ENCODE results near the gene FNDC3B. TPM values are rescaled to one million over a fixed set of nuclear protein-coding genes. Genes with fewer than 3 reads are reported as not detected.

The FNDC3B gene
- total and polyA plus RNA-seq, 2 donors (not counting 1 experiment from before 2014, with no cell fraction given): 1.2 to 9.2 TPM

DNA sequence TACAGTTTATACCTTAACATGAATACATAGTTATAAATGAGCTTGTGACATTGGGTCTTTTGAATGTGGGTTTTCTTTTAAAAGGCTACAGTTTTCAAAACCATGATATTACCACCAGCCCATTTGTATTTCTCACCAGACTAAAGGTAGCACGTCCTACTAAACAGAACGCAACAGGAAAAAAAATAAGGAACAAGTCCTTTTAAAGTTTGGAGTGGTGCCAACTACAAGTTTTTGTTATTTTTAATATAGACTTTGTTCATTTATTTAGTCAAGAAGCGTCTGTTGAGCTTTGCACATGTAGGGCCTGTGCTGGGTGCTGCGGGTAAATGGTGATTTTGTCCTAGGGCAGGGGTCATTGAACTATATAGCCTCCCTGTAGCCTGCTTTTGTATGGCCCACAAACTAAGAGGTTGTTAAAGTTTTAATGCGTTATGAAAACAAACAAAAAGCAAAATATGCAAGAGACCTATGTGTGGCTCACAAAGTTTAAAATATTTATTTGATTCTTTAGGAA lies 244.5 kb downstream of the FNDC3B start:
- 80% methylated on average over 2 of the region's 5 CpGs for WGBS (ENCODE audit: insufficient coverage)
- TF ChIP-seq, protein P1, sequence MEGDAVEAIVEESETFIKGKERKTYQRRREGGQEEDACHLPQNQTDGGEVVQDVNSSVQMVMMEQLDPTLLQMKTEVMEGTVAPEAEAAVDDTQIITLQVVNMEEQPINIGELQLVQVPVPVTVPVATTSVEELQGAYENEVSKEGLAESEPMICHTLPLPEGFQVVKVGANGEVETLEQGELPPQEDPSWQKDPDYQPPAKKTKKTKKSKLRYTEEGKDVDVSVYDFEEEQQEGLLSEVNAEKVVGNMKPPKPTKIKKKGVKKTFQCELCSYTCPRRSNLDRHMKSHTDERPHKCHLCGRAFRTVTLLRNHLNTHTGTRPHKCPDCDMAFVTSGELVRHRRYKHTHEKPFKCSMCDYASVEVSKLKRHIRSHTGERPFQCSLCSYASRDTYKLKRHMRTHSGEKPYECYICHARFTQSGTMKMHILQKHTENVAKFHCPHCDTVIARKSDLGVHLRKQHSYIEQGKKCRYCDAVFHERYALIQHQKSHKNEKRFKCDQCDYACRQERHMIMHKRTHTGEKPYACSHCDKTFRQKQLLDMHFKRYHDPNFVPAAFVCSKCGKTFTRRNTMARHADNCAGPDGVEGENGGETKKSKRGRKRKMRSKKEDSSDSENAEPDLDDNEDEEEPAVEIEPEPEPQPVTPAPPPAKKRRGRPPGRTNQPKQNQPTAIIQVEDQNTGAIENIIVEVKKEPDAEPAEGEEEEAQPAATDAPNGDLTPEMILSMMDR (IDR thresholded peaks at IDR 0.05): no peak
- TF ChIP-seq EZH2 (IDR thresholded peaks at IDR 0.05; ENCODE audit: borderline replicate concordance, insufficient read depth, low read depth, low read length, poor library complexity, severe bottlenecking): no peak
- intact Hi-C loops (cut with micrococcal nuclease): no loop called here
- no peak overlapping the region for H3K4me3 Mint-ChIP-seq
- Histone ChIP-seq H3K4me3 (ENCODE audit: control extremely low read depth in 1 of 5, extremely low read depth in 1 of 5, insufficient read depth in 1 of 5, low read depth in 2 of 5, low read length in 4 of 5) (no peak overlapping the region), H3K79me2 (ENCODE audit: control insufficient read depth, insufficient read depth, low read length) (no peaks in the 10 kb centered on the region), H3K9ac (ENCODE audit: low read length) (no peak overlapping the region), H3K9me3 (ENCODE audit: control extremely low read depth in 1 of 3, control insufficient read depth in 2 of 3, insufficient read depth in 1 of 3, low read length in 2 of 3) (no peaks in the 10 kb centered on the region), H3K36me3 (replicated peaks in 1 of 2; ENCODE audit: control extremely low read depth in 1 of 2, control insufficient read depth in 1 of 2, extremely low read depth in 1 of 2, insufficient read depth in 2 of 2, low read length in 1 of 2) (no peaks in the 10 kb centered on the region), H3K27me3 (replicated peaks in 1 of 4; ENCODE audit: control extremely low read depth in 1 of 4, control insufficient read depth in 3 of 4, insufficient read depth in 4 of 4, low read length in 3 of 4) (no peaks in the 10 kb centered on the region), H4K20me1 (ENCODE audit: control insufficient read depth, insufficient read depth, low read length, poor library complexity, severe bottlenecking) (no peaks in the 10 kb centered on the region), H3K4me2 (replicated peaks; ENCODE audit: low read depth, low read length, poor library complexity, severe bottlenecking) (no peak overlapping the region), H3K27ac (ENCODE audit: low read length in 2 of 2) (no peak overlapping the region), H2AFZ (ENCODE audit: insufficient read depth, low read depth, low read length, poor library complexity, severe bottlenecking) (no peak overlapping the region), H3K4me1 (ENCODE audit: control insufficient read depth in 2 of 2, insufficient read depth in 2 of 2, low read length in 2 of 2) (no peaks in the 10 kb centered on the region)
- peaks cover 3% of the 10 kb centered on the region for H3K4me1 Mint-ChIP-seq
- ChIA-PET POLR2A (no interaction called here), CTCF (no interaction called here)
- H3K27me3 Mint-ChIP-seq: no peaks in the 10 kb centered on the region
- ATAC-seq (ENCODE audit: low read depth): no peak
- no peak for DNase-seq
- H3K27ac Mint-ChIP-seq: no peak overlapping the region
- H3K9me3 Mint-ChIP-seq (ENCODE audit: insufficient read depth): no peaks in the 10 kb centered on the region

DNA sequence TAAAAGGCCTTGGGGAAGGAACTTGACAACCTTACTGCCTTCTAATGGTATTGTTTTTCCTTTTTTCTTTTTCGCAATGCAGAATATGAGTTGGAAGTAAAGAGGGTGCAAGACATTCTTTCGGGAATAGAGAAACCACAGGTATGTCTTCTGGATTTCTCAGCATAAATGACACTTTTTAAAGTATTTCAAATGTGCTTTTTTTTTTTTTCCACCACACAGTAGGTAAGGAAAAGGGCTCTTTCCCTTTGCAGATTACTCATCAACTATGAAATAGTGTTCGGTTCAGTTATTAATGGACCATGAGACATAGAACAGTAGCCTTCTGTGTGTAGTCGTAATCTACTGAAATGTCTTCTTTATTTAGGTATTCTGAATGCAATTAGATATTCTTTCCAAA lies 246.5 kb downstream of the FNDC3B start:
- Mint-ChIP-seq H3K27ac (no peak overlapping the region), H3K9me3 (ENCODE audit: insufficient read depth) (no peaks in the 10 kb centered on the region), H3K4me1 (peaks cover 8% of the 10 kb centered on the region), H3K4me3 (no peak overlapping the region), H3K27me3 (no peaks in the 10 kb centered on the region)
- Histone ChIP-seq H3K4me1 (ENCODE audit: control insufficient read depth in 2 of 2, insufficient read depth in 2 of 2, low read length in 2 of 2) (no peaks in the 10 kb centered on the region), H3K9me3 (ENCODE audit: control extremely low read depth in 1 of 3, control insufficient read depth in 2 of 3, insufficient read depth in 1 of 3, low read length in 2 of 3) (no peaks in the 10 kb centered on the region), H3K27me3 (replicated peaks in 1 of 4; ENCODE audit: control extremely low read depth in 1 of 4, control insufficient read depth in 3 of 4, insufficient read depth in 4 of 4, low read length in 3 of 4) (no peaks in the 10 kb centered on the region), H3K79me2 (ENCODE audit: control insufficient read depth, insufficient read depth, low read length) (no peaks in the 10 kb centered on the region), H3K4me3 (ENCODE audit: control extremely low read depth in 1 of 5, extremely low read depth in 1 of 5, insufficient read depth in 1 of 5, low read depth in 2 of 5, low read length in 4 of 5) (no peak overlapping the region), H3K4me2 (replicated peaks; ENCODE audit: low read depth, low read length, poor library complexity, severe bottlenecking) (no peak overlapping the region), H3K36me3 (replicated peaks in 1 of 2; ENCODE audit: control extremely low read depth in 1 of 2, control insufficient read depth in 1 of 2, extremely low read depth in 1 of 2, insufficient read depth in 2 of 2, low read length in 1 of 2) (no peaks in the 10 kb centered on the region), H2AFZ (ENCODE audit: insufficient read depth, low read depth, low read length, poor library complexity, severe bottlenecking) (no peak overlapping the region), H4K20me1 (ENCODE audit: control insufficient read depth, insufficient read depth, low read length, poor library complexity, severe bottlenecking) (no peaks in the 10 kb centered on the region), H3K27ac (ENCODE audit: low read length in 2 of 2) (no peak overlapping the region), H3K9ac (ENCODE audit: low read length) (no peak overlapping the region)
- CTCF ChIA-PET: no interaction called here
- no CpG with 5 or more reads among the region's 4 CpGs for WGBS (ENCODE audit: insufficient coverage)
- no peak for DNase-seq
- intact Hi-C loops (cut with micrococcal nuclease): no loop called here
- no peak for TF ChIP-seq EZH2 (IDR thresholded peaks at IDR 0.05; ENCODE audit: borderline replicate concordance, insufficient read depth, low read depth, low read length, poor library complexity, severe bottlenecking)
- TF ChIP-seq, protein P1 (IDR thresholded peaks at IDR 0.05): no peak
- POLR2A ChIA-PET: no interaction called here
- ATAC-seq (ENCODE audit: low read depth): no peak

Data from B cell (primary cell).